Inferior parietal cortex (tissue), 1 donor: Measurements from ENCODE around the gene CLEC18C.
"Not testable (repeated sequence)": the region's sequence is repeated elsewhere in the genome, so short reads cannot be mapped to it uniquely, and the experiment has no call there.

Experiments used
- DNase-seq: peaks from one replicate; pipeline ENCODE4 v3.0.0-alpha.2; 2016; ENCODE audit errors: extremely low spot score

The CLEC18C gene

GRCh38 chr16:70173212-70173837 lies at the start of gene CLEC18C:
CLEC18C (plus strand) TSS chr16:70173787; CDS start chr16:70174279, 492 bp downstream.
- not testable (repeated sequence) for DNase-seq

- DNase-seq = not testable (repeated sequence)
These were observed 49.8 kb upstream of the CLEC18C start for GRCh38 chr16:70123822-70124221.

GRCh38 chr16:70126226-70126625 lies 47.4 kb upstream of the CLEC18C start:
- not testable (repeated sequence) for DNase-seq

GRCh38 chr16:70127706-70128105 lies 45.9 kb upstream of the CLEC18C start:
- DNase-seq = not testable (repeated sequence)

- not testable (repeated sequence) for DNase-seq
These were observed 44.7 kb upstream of the CLEC18C start for GRCh38 chr16:70128844-70129243.

GRCh38 chr16:70135796-70136195 lies 37.8 kb upstream of the CLEC18C start:
- DNase-seq = not testable (repeated sequence)

GRCh38 chr16:70136595-70136994 lies 37.0 kb upstream of the CLEC18C start:
- not testable (repeated sequence) for DNase-seq

- DNase-seq = not testable (repeated sequence)
These were observed 30.8 kb upstream of the CLEC18C start for GRCh38 chr16:70142739-70143138.

- DNase-seq = not testable (repeated sequence)
These were observed 30.2 kb upstream of the CLEC18C start for GRCh38 chr16:70143231-70143895.

- not testable (repeated sequence) for DNase-seq
These were observed 25.7 kb upstream of the CLEC18C start for GRCh38 chr16:70147853-70148252.

- not testable (repeated sequence) for DNase-seq
These were observed 25.1 kb upstream of the CLEC18C start for GRCh38 chr16:70148453-70148852.

- DNase-seq = not testable (repeated sequence)
These were observed 24.3 kb upstream of the CLEC18C start for GRCh38 chr16:70149296-70149695.

GRCh38 chr16:70151391-70151790 lies 22.2 kb upstream of the CLEC18C start:
- no peak for DNase-seq

- no peak for DNase-seq
These were observed 21.6 kb upstream of the CLEC18C start for GRCh38 chr16:70151941-70152509.

GRCh38 chr16:70152578-70153302 lies 20.8 kb upstream of the CLEC18C start:
- DNase-seq = no peak

- not testable (repeated sequence) for DNase-seq
These were observed 18.9 kb upstream of the CLEC18C start for GRCh38 chr16:70154736-70155135.

- no peak for DNase-seq
These were observed 17.2 kb upstream of the CLEC18C start for GRCh38 chr16:70156207-70156978.

- no peak for DNase-seq
These were observed 16.5 kb upstream of the CLEC18C start for GRCh38 chr16:70157105-70157476.

GRCh38 chr16:70157477-70158260 lies 15.9 kb upstream of the CLEC18C start:
- no peak for DNase-seq

GRCh38 chr16:70158261-70158939 lies 15.2 kb upstream of the CLEC18C start:
- DNase-seq = no peak
